Stimulated activated CD8-positive, alpha-beta memory T cell treated with anti-CD3 and anti-CD28 coated beads, Interleukin-15, amount 100 ng/mL, for 4 hours (primary cell): ENCODE measurements around the gene BATF3.
"Not testable (repeated sequence)": the region's sequence is repeated elsewhere in the genome, so short reads cannot be mapped to it uniquely, and the experiment has no call there.

Experiments used
- DNase-seq, 2 donors: peaks; one replicate each; pipeline ENCODE4 v3.0.0-alpha.2; 2020; ENCODE audit warnings: low read depth in 2 of 2

BATF3 gene

GRCh38 chr1:212658250-212658649, 41.4 kb downstream of the BATF3 start:
- not testable (repeated sequence) for DNase-seq

- no peak for DNase-seq
These were observed 42.9 kb downstream of the BATF3 start for GRCh38 chr1:212656730-212657129.

GRCh38 chr1:212655668-212656440, 43.8 kb downstream of the BATF3 start:
- no peak for DNase-seq

GRCh38 chr1:212652609-212653008, 47.0 kb downstream of the BATF3 start:
- DNase-seq = no peak

- DNase-seq = no peak
These were observed 47.7 kb downstream of the BATF3 start for GRCh38 chr1:212651977-212652376.

GRCh38 chr1:212651521-212651920, 48.1 kb downstream of the BATF3 start:
- no peak for DNase-seq

- DNase-seq = no peak
These were observed 49.4 kb downstream of the BATF3 start for GRCh38 chr1:212650228-212650627.

- no peak for DNase-seq
These were observed 50.6 kb downstream of the BATF3 start for GRCh38 chr1:212649020-212649419.

GRCh38 chr1:212648431-212648830, 51.2 kb downstream of the BATF3 start:
- no peak for DNase-seq

- DNase-seq = no peak
These were observed 52.6 kb downstream of the BATF3 start for GRCh38 chr1:212647004-212647403.

- no peak for DNase-seq
These were observed 53.1 kb downstream of the BATF3 start for GRCh38 chr1:212646588-212646987.

GRCh38 chr1:212645546-212646543, 53.8 kb downstream of the BATF3 start:
- no peak for DNase-seq

- DNase-seq = no peak
These were observed 54.6 kb downstream of the BATF3 start for GRCh38 chr1:212644866-212645545.

GRCh38 chr1:212643877-212644276, 55.8 kb downstream of the BATF3 start:
- DNase-seq = no peak

GRCh38 chr1:212641956-212642355, 57.7 kb downstream of the BATF3 start:
- DNase-seq = no peak

- no peak for DNase-seq
These were observed 59.3 kb downstream of the BATF3 start for GRCh38 chr1:212640223-212640878.

- not testable (repeated sequence) for DNase-seq
These were observed 60.1 kb downstream of the BATF3 start for GRCh38 chr1:212639524-212639923.

- DNase-seq = no peak
These were observed 61.0 kb downstream of the BATF3 start for GRCh38 chr1:212638492-212639151.

- no peak for DNase-seq
These were observed 61.7 kb downstream of the BATF3 start for GRCh38 chr1:212637902-212638301.
